ENCODE results near the gene PDXP. TPM values are rescaled to one million over a fixed set of nuclear protein-coding genes. Genes with fewer than 3 reads are reported as not detected.

PDXP gene
- total and polyA plus RNA-seq, 7 donors: 7.5 to 51.1 (median 12.8) TPM

GRCh38 chr22:37714634-37715033, 56.1 kb downstream of the PDXP start:
- Histone ChIP-seq H3K9me3 (no peaks in the 10 kb centered on the region), H3K4me3 (no peak overlapping the region), H3K36me3 (no peaks in the 10 kb centered on the region), H3K4me1 (no peaks in the 10 kb centered on the region), H3K27me3 (no peaks in the 10 kb centered on the region), H3K27ac (no peak overlapping the region)
- intact Hi-C loops (cut with DNase I): no loop called here
- no peak for DNase-seq
- 91 to 93% methylated on average over 2 of the region's 2 CpGs for WGBS, 2 donors
- TF ChIP-seq EP300 (IDR thresholded peaks at IDR 0.05) (no peak), POLR2A (IDR thresholded peaks at IDR 0.05) (no peak), CTCF (IDR thresholded peaks at IDR 0.05) (no peak), POLR2AphosphoS5 (IDR thresholded peaks at IDR 0.05) (no peak)

DNA sequence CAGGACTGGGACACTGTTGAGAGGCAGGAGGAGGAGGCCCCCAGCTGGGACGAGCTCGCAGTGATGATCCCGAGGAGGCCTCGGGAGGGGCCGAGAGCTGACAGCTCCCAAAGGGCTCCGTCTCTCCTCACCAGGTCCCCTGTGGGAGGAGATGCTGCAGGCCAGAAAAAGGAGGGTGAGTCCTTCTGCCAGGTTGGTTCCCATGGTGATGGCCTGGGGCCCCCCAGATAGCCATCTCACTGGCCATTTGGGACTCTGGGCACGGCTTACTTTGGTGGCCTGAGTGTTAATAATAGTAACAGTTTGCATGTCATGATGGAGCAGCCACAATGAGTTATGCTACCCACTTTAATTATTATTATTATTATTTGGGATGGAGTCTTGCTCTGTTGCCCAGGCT, 57.2 kb downstream of the PDXP start:
- TF ChIP-seq CTCF (IDR thresholded peaks at IDR 0.05) (no peak), POLR2AphosphoS5 (IDR thresholded peaks at IDR 0.05) (no peak)
- no peaks in the 10 kb centered on the region for H3K9me3 ChIP-seq
- no peaks in the 10 kb centered on the region for H3K27me3 ChIP-seq
- intact Hi-C loops (cut with DNase I): no loop called here
- no peak overlapping the region for H3K27ac ChIP-seq
- no peaks in the 10 kb centered on the region for H3K36me3 ChIP-seq
- 88 to 96% methylated on average over 7 of the region's 7 CpGs for WGBS, 2 donors
- DNase-seq: no peak
- H3K4me3 ChIP-seq: no peak overlapping the region
- no peaks in the 10 kb centered on the region for H3K4me1 ChIP-seq

Small RNAs within 50 kb of the gene (small RNA-seq; reads per million reads assigned to genes)
- 0 reads per million in 3 donors for gene RN7SL385P

Other genes with a start within 250 kb of the PDXP start
- under 1 TPM in 3 of 4 donors, not detected in 1; under 0.01 to 0.55 (median under 0.01) TPM for gene ELFN2, start 231.2 kb upstream of the PDXP start, total RNA-seq
- gene ELFN2, start 231.2 kb upstream of the PDXP start, polyA plus RNA-seq: under 1 TPM in 1 of 3 donors, not detected in 2; 0.31 TPM
- gene MFNG, start 172.3 kb upstream of the PDXP start, total RNA-seq: 10 to 100 TPM in 3 of 4 donors, 1 to 10 TPM in 1; 8.0 to 15.3 (median 11.4) TPM
- gene MFNG, start 172.3 kb upstream of the PDXP start, polyA plus RNA-seq: 10 to 100 TPM in 2 of 3 donors, 1 to 10 TPM in 1; 9.9 to 33.9 (median 10.8) TPM
- 1 to 10 TPM; 2.8 to 8.6 (median 3.5) TPM for gene CARD10, start 139.3 kb upstream of the PDXP start, total RNA-seq
- 10 to 100 TPM; 31.8 to 41.0 (median 37.7) TPM for gene CARD10, start 139.3 kb upstream of the PDXP start, polyA plus RNA-seq
- 10 to 100 TPM; 14.6 to 28.0 (median 20.7) TPM for gene CDC42EP1, start 98.2 kb upstream of the PDXP start, total RNA-seq
- gene CDC42EP1, start 98.2 kb upstream of the PDXP start, polyA plus RNA-seq: 10 to 100 TPM; 22.2 to 64.1 (median 24.6) TPM
- gene LGALS2, start 78.6 kb upstream of the PDXP start, total RNA-seq: not detected
- gene LGALS2, start 78.6 kb upstream of the PDXP start, polyA plus RNA-seq: 100 to 1,000 TPM in 2 of 3 donors, 10 to 100 TPM in 1; 61.9 to 155 (median 147) TPM
- 10 to 100 TPM; 26.4 to 59.8 (median 42.3) TPM for gene GGA1, start 49.9 kb upstream of the PDXP start, total RNA-seq
- gene GGA1, start 49.9 kb upstream of the PDXP start, polyA plus RNA-seq: 10 to 100 TPM; 25.2 to 77.4 (median 34.4) TPM
- 1 to 10 TPM; 1.4 to 6.9 (median 4.7) TPM for gene SH3BP1, start 19.1 kb upstream of the PDXP start, total RNA-seq
- gene SH3BP1, start 19.1 kb upstream of the PDXP start, polyA plus RNA-seq: 10 to 100 TPM; 35.4 to 71.2 (median 58.5) TPM
- 1,000 to 10,000 TPM in 3 of 4 donors, 100 to 1,000 TPM in 1; 911 to 2,925 (median 2,030) TPM for gene LGALS1, start 16.9 kb downstream of the PDXP start, total RNA-seq
- gene LGALS1, start 16.9 kb downstream of the PDXP start, polyA plus RNA-seq: 100 to 1,000 TPM; 373 to 487 (median 439) TPM
- 10 to 100 TPM; 10.7 to 28.2 (median 12.5) TPM for gene NOL12, start 27.6 kb downstream of the PDXP start, total RNA-seq
- 10 to 100 TPM; 33.1 to 41.4 (median 41.3) TPM for gene NOL12, start 27.6 kb downstream of the PDXP start, polyA plus RNA-seq
- 100 to 1,000 TPM in 3 of 4 donors, 10 to 100 TPM in 1; 82.8 to 140 (median 128) TPM for gene TRIOBP, start 38.3 kb downstream of the PDXP start, total RNA-seq
- gene TRIOBP, start 38.3 kb downstream of the PDXP start, polyA plus RNA-seq: 10 to 100 TPM; 51.7 to 61.5 (median 58.7) TPM
- 10 to 100 TPM in 1 of 4 donors, 1 to 10 TPM in 3; 5.1 to 14.1 (median 7.7) TPM for gene GCAT, start 149.2 kb downstream of the PDXP start, total RNA-seq
- gene GCAT, start 149.2 kb downstream of the PDXP start, polyA plus RNA-seq: 10 to 100 TPM in 2 of 3 donors, 1 to 10 TPM in 1; 6.0 to 12.3 (median 10.2) TPM
- not detected for gene GALR3, start 164.7 kb downstream of the PDXP start, total RNA-seq
- gene GALR3, start 164.7 kb downstream of the PDXP start, polyA plus RNA-seq: not detected
- 10 to 100 TPM; 39.3 to 50.7 (median 45.0) TPM for gene ANKRD54, start 185.6 kb downstream of the PDXP start, total RNA-seq
- 10 to 100 TPM; 12.6 to 25.2 (median 23.0) TPM for gene ANKRD54, start 185.6 kb downstream of the PDXP start, polyA plus RNA-seq
- 100 to 1,000 TPM; 366 to 628 (median 532) TPM for gene EIF3L, start 190.7 kb downstream of the PDXP start, total RNA-seq
- gene EIF3L, start 190.7 kb downstream of the PDXP start, polyA plus RNA-seq: 100 to 1,000 TPM; 198 to 331 (median 307) TPM
- 100 to 1,000 TPM in 1 of 4 donors, 10 to 100 TPM in 3; 23.9 to 109 (median 51.6) TPM for gene MICALL1, start 247.6 kb downstream of the PDXP start, total RNA-seq
- gene MICALL1, start 247.6 kb downstream of the PDXP start, polyA plus RNA-seq: 10 to 100 TPM in 1 of 3 donors, 1 to 10 TPM in 2; 8.4 to 22.5 (median 9.7) TPM

Measured in sigmoid colon (tissue), 7 donors.